Stimulated activated CD8-positive, alpha-beta memory T cell treated with anti-CD3 and anti-CD28 coated beads, Interleukin-12 subunit alpha, Interleukin-12 subunit beta, amount 100 ng/mL, for 24 hours (primary cell): ENCODE data around the gene PLEKHG4B.
"Not testable (repeated sequence)": the region's sequence is repeated elsewhere in the genome, so short reads cannot be mapped to it uniquely, and the experiment has no call there.

Source experiments
- DNase-seq: peaks from one replicate; pipeline ENCODE4 v3.0.0-alpha.2; 2020; ENCODE audit errors: extremely low read depth

Gene PLEKHG4B

DNA sequence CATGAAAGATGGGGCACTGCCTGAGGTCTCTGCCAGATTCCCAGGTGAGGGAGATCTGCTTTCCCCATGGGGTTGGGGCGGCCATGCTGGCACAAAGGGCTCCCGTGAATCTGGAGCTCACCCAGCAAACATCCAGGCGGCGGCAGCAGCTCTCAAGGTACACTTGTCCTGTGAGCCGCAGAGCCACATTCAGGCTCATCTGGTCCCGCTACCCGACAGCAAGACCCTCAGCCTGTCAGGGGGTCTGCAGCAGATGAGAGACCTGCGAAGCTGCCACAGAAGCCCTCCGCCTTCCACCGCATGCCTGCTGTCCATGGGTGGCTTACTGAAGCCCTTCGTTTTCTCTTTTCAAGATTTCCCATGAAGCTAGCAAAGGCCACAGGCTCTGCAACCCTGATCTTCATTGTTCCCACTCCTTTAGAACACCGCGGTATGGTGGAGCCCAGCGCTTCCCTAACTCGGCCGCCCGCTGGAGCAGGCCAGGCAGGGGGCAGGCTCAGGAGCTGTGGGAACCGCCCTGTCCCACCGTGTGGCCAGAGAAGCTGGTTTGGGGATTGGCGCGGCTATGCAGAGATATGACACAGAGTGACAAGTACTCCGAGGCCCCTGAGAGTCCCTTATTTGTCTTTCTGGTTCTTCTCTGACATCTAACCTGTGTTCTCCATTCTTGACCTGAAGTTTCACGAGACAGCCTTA, 108.1 kb downstream of the PLEKHG4B start:
- no peak for DNase-seq

DNA sequence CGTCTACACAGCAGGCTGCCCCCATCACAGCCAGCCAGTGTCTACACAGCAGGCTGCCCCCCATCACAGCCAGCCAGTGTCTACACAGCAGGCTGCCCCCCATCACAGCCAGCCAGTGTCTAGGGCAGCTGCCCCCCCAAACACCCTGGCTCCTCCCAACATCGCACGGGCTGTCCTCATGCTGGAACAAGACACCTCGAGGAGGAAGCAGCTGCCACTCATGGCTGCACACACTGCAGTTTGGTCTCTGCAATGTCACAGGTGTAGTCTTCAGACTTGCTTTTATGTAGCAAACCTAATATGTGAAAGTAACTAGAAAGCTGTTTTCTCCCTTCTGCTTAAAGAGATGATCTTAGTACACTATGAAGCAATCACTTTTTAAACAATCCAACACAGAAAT, 109.0 kb downstream of the PLEKHG4B start:
- DNase-seq: no peak

DNA sequence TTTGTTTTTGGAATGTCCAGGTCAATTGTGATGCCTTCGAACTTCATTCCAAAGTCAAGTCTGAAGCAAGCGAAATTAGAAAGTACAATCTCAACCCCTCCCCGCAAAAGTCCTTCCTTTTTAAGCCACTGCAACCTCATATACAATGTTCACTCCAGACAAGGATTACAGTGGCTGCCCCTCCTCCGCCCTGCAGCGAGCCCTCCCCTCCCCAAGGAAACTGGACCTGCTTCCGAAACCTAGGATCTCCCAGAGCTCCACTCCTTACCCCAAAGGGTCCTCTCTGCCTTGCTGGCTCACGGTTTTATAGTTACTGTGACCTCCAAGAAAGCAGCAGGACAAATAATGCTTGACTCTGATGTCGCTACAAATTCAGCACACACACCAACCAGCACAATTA, 109.7 kb downstream of the PLEKHG4B start:
- no peak for DNase-seq

DNA sequence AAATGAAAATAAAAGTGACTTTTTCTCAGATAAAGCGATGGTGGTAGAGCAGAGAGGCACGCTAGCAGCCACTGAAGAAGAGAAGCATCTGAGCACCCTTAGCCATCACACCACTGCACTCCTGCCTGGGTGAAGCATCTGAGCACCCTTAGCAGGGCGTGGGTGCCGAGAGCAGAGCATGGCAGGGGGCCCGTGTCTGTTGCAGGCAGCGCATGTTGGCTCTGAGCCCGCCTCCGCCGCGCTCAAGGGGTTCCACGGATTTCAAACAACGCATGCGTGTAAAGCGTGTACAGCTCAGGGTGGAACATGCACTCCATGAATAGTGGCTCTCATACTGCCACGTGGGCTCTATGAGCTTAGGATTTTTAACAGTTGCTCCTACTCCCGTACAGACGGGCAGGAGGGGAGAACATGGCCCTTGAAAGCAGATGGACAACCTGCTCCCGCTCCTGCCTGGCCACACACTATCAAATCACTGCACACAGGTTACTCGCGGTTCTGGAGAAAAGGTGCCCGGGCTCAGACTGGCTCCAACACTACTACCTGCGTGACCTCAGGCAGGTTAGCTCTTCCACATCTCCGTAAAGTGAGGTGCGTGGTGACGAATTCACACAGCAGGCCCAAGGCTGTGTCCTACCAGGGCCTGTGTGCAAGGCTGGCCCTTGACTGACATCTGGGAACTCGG, 111.4 kb downstream of the PLEKHG4B start:
- DNase-seq: no peak

DNA sequence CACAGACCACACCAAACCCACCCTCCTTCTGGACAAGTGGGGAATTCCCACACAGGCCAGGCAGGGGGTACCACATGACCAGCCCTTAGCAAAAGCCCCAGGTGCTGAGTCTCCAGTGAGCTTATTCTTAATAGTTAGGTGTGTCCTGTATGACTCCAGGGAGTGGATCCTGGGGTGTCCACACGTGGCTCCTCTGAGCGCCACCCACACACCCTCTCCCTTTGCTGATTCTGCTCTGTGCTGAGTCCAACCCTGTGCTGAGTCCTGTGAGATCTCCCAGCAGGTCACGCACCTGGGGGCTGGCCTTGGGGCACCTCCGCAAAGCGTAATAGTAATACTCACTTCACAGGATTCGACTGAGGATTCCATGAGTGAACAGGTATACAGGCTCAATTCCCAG, 112.0 kb downstream of the PLEKHG4B start:
- DNase-seq: no peak

DNA sequence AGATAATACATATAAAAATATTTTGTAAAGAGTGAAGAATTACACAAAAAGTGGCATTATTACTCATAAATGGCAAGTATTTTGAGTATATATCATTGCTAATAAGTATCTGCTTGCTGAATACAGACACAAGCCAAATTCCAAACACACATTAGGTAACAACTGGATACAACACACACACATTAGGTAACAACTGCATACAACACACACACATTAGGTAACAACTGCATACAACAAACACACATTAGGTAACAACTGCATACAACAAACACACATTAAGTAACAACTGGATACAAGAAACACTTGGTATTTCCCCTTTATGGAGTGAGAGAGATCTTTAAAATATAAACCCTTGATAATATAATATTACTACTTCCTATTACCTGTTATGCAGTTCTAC, 112.5 kb downstream of the PLEKHG4B start:
- DNase-seq: no peak

DNA sequence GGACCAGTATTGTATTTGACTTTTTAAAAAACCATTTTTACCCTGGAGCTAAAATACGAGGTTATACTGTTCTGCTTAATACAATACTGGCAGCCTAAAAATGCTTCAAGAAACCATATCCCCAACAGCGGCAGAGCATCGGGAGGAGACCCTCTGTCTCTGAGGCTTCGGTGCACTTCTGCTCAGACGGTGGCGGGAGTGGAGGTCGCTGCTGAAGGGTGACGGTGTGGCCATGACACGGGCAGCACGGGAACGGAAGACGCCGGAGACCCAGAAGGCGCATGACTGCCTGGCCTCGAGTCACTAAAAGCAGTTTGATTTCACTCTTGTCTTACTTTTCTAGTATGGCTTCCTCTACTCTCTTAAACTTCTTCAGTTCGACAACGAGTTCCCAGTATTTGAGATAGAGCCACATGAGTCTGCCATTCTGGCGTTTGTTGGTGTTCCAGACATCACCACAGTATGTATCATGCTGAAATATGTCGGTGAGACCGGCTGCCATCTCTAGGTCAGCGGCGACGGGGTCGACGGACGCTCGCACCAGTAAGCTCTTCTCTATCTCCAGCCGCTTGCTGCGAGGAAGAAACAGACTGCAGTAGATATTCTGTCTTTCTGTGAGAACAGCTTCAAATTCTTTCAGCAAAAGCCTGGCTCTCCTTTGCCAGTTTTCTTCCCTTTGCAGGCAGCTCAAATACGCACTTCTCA, 113.2 kb downstream of the PLEKHG4B start:
- DNase-seq: no peak

DNA sequence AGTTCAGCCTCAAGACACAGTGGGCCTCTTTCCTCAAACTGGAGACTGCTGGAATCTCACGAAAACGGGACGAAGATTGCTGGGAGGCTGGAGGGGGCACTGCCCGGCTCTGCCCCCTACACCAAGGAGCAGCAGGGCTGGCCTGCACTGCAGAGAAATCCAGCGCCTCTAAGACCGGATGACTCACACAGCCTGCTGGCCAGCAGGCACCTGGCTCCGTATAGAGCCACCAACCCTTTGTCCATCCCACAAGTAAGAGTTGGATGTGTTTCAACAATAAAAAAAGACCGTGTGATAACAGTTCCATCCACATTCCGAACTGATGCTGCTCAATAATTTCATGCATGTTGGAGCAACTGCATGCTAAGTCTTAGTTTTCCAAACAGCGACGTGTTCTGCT, 114.4 kb downstream of the PLEKHG4B start:
- DNase-seq: no peak

DNA sequence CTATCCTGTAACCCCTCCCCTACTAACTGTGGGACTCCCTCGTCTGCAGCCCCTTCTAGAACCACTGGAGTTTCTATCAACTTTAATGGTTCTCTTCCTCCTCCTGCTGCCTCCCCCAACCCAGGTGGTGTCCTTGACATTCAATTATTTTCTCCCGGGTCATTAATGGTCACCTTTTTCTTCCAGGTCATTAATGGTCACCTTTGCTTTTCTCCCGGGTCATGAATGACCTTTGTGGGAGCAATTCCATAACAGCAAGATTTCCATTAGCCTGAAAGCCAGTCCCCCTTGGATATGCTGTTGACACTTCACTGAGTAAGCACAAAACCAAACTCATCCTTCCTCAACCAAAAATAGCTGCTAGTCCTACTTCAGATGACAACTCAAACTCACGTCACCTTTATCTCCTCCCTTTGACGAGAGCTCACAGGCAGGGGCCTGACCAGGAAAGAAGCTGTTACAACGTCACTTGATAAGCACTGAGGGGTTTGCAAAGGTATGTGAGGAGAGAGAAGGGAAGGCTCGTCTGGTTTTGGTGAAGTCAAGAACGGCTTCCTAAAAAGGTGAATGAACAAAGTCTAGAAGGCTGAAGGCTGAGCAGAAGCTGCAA, 115.1 kb downstream of the PLEKHG4B start:
- no peak for DNase-seq

DNA sequence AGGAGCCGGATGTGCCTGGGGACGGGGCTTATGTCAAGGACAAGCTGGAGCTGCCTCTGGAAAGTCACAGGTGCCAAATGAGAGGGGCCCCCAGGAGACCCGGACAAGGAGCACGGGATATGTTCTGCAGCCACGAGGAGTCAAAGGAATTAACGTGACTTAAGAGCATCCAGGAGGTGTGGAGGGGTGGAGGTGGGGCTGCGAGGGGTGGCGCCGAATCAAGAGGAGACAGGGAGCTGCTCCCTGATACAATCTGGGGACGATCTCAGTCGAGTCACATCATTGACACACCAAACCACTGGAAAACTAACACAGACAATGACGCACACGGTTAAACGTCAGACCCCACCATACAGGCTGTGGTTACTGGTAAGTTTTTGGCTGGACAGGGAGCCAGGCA, 115.6 kb downstream of the PLEKHG4B start:
- no peak for DNase-seq

DNA sequence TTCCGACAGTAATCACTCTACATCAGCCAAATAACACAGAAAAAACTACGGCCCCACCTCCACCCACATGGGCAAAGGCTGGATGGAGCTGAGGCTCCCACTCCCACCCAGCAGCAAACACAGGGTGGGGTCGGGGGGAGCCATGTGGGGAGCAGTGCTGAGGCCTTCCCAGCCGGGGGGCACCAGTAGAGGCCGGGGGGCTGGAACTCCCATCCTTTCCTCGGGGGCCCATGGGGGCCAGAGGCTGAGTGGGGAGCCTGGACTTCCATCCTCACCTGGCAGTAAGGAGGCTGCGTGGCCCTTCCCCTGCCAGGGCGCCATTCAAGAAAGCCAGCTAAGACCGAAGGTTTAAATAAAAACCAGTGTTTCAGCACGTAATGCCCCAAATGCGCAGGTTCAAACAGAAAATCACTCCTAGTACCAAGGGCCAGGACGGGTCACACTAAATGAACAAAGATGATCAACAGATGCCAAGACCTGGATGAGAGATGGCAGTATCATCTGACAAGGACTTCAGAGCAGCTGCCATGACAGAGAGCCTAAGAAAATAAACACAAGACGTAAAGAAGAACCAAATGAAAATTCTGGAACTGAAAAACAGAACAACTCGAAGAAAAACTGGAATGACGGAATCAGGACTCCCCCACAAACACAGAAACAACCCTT, 116.6 kb downstream of the PLEKHG4B start:
- DNase-seq: no peak

DNA sequence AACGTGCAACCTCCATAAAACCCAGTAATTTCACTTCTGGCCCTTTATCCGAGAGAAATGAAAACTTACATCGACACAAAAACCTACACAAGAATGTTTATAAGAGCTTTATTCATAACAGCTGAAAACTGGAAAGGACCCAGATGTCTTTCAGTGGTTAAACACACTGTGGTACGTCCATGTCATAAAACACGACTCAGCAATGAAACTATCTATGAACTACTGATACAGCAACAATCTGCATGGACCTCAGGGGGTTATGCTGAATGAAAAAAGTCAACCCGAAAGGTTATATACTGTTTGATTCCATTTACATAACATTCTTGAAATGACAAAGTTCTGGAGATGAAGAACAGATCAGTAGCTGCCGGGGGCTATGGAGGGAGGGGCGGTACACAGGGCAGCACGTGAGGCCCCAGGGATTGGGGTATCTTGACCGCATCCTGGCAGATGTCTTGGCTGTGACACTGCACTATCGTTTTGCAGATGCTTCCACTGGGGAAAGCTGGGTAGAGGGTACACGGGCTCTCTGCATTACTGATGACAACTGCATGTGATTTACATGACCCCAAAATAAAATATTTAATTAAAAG, 121.9 kb downstream of the PLEKHG4B start:
- DNase-seq: no peak

DNA sequence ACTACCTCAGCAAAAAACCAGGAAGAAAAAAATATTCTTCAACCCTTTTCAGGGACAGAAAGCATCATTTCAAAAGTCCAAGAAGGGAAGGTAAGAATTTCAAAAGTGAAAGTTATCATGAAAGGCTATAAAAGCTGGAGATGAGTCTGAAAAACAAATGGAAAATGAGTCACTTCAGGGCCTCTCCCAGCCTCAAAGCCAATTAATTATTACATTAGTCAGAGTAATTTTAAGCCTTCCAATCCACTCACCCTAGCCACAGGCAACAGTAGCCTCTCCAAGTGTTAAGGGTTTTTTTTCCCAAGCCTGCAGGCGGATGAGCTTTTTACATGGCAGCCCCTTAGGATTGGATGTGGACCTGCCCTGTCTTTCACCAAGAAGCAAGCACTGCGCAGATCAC, 123.3 kb downstream of the PLEKHG4B start:
- DNase-seq: not testable (repeated sequence)

DNA sequence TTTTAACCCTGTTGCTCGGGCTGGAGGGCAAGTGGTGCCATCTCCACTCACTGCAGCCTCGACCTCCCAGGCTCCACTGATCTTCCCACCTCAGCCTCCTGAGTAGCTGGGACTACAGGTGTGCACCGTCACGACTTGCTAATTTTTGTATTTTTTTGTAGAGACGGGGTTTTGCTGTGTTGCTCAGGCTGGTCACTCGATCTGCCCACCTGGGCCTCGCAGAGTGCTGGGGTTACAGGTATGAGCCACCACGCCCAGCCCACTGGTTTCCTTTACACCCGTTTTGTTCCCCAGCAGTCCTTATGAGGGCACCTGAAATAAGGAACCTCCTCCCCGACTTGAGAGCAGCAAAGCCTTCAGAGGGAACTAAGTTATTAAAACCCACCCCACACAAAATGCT, 124.1 kb downstream of the PLEKHG4B start:
- DNase-seq: not testable (repeated sequence)

DNA sequence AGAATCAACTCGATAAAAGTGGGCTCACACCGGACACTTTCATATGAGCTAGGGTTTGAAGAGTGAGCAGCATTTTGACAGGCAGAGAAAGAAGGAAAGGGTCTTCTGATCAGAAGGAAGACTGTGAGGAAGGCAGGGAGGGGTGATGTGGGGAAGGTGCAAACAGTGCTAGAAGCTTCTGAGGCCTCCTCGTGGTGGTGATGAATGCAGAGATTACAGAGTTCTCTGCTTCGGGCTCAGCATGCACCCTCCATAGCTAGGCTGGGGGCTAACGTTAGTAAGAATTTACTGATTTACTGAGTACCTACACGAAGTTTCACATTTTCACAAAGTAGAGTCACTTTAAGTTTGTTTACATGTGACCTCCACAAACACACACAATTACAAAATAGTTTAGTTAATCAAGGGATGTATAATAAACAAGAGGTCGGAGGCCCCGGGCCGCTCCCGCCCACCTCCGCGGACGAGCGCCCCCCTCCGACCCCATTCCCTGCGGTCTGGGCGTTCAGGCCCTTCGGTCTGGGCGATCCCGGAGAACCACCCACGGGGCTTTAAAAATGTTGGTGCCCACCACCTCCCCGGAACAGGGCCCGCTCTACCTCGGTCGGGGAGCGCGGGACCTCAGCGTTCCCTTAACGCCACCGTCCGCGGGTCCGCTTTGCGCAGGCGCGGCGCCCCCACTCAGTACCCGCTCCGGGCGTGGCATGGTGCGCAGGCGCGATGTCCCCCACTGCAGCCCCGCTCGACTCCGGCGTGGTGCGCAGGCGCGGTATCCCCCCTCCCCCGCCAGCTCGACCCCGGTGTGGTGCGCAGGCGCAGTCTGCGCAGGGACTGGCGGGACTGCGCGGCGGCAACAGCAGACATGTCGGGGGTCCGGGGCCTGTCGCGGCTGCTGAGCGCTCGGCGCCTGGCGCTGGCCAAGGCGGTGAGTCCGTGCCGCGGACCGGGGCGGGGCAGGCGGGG, 125.8 kb downstream of the PLEKHG4B start, which contains the start of the genes CCDC127 and SDHA:
Gene CCDC127 (minus strand): TSS at position 660 of the 963 bp plus-strand sequence. CDS start 1,304 bp downstream, outside the sequence.
Gene SDHA (plus strand): TSS at position 827 of the 963 bp plus-strand sequence. CDS start 36 bp downstream, at position 863.
- peak; percentile 98 for DNase-seq

DNA sequence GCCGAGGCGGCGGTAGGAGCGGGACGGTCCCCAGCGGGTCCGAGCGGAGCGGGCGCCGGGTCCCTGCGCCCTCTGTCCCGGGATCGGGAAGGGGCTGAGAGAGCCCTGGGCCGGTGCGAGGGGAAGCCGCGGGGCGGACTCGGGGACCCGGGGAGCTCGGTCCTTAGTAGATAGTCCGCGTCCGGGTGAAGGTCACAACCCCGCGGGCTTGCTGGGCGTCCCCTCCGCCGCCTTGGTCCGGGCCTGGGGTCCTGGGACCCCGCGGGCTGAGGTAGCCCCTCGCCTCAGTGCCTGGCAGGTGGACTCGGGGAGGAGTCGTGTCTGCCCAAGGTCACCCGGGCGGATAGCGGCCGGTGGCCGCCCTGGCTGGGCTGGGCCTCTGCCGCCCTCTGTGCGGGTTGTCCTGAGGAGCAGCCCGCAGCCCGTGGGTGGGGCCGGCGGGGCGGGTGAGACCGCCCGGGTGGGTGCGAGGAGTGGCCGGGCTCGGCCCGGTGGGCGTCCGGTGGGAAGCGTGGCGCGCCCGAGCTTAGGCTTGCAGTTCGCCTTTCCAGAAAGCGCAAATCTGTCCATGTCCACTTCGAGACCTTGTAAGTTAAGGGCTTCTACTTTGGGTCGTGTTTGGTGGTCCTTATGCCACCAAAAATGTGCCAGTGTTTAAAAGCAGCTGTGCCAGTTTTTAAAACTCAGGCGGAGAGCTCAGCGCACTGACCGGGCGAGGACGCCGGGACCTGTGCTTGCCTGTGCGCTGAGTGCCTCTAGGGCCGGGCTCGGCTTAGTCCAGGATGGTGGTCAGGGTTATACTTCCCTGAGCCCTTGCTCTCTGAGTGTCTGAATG, 126.7 kb downstream of the PLEKHG4B start:
- no peak for DNase-seq

DNA sequence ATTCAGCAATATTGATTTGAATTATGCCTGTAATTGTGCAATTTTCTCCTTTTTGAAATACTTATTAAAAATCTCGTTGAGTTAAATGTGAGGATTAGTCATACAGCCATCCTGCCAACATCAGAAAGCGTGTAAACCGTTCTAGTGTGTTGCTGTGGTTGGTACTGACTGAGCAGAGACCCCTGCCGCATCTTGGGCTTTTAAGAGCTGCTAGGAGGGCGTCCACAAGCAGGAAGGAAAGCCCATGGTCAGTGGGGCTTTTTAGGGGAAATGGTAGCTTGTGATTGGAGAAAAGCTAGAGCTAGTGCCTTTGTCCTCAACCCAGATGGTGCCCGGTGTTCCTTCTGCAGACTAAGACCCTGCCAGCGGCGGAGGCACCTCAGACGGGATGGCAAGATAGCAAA, 127.5 kb downstream of the PLEKHG4B start:
- no peak for DNase-seq

DNA sequence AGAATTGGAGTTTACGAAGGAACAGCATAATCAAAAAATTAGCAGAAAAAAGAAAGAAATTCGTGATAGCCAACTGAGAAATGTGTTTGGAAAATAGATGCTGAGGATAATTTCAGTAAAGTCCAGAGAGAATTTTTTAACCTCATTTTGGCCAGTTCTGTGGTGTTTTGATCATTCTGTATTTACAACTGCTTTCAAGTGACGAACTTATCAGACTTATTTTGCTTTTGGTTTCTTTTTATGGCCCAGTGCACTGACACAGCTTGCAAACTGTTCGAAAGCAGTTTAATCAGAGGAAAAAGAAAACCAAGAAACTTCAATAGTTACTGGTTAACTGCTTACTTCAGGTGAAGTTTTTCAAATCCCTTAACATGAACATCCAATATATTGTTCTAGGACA, 128.0 kb downstream of the PLEKHG4B start:
- DNase-seq: no peak
